HepG2 (cell line): ENCODE measurements around the gene VRK3. TPM values are rescaled to one million over a fixed set of nuclear protein-coding genes. Genes with fewer than 3 reads are reported as not detected.

ENCODE experiments used
- ATAC-seq: fragments of 200-7000 bp; cut with Tn5 transposase; 3 replicates; pipeline ENCODE4 v1.9.1; 2020; ENCODE audit warnings: mild to moderate bottlenecking, moderate library complexity
- BruUV-seq: library from RNA; stranded (reverse); fragments of 400-500 nt; replicated peaks from 2 replicates; lab custom pipeline; 2021; lab: Mats Ljungman, UMichigan
- CTCF ChIA-PET: fragments of 300-600 bp; formaldehyde crosslinking; extraction: SDS; loops from one replicate; lab custom pipeline; 2021; ENCODE audit warnings: low total read pairs, inconsistent platforms, low intra/inter-chr PET ratio; lab: Yijun Ruan, JAX
- POLR2A ChIA-PET: fragments of 350-600 bp; sonication (Branson Sonifier 250); formaldehyde crosslinking; loops from one replicate; lab custom pipeline; 2020; ENCODE audit warnings: antibody characterized with exemption, inconsistent platforms; lab: Yijun Ruan, JAX
- DNase-seq: peaks from one replicate; pipeline ENCODE4 v3.0.0-alpha.2; 2015; ENCODE audit warnings: low spot score
- FAIRE-seq: peaks from 3 replicates; lab custom pipeline; 2011; peaks lifted over from hg19 to GRCh38; lab: Jason Lieb, UNC
- H2AFZ ChIP-seq: one replicate; pipeline ENCODE4 v1.6.1; 2011; ENCODE audit warnings: low read length, inconsistent platforms
- H3K27ac ChIP-seq: fragments of 300-600 bp; 3 replicates; pipeline ENCODE4 v1.8.0; 2011; ENCODE audit warnings: mixed run types, mild to moderate bottlenecking, mixed read lengths, low read length, inconsistent platforms; ENCODE audit not compliant: insufficient read depth; ENCODE audit errors: extremely low read length
- H3K27me3 ChIP-seq, 2 experiments: fragments of 200-600 bp in 1 of 2; 2 replicates in 1 of 2; 3 replicates in 1 of 2; pipeline versions ENCODE4 v1.6.0 to v1.8.0; 2011; ENCODE audit warnings: low read length in 2 of 2, mild to moderate bottlenecking in 2 of 2, moderate library complexity in 2 of 2, inconsistent platforms in 1 of 2; ENCODE audit not compliant: insufficient read depth in 2 of 2, control insufficient read depth in 1 of 2
- H3K36me3 ChIP-seq, 2 experiments: fragments of 200-600 bp in 1 of 2; replicated peaks in 1 of 2; 2 replicates in 1 of 2; 3 replicates in 1 of 2; pipeline versions ENCODE4 v1.5.1 to v1.8.0; 2011; ENCODE audit warnings: low read length in 2 of 2, inconsistent platforms in 1 of 2; ENCODE audit not compliant: insufficient read depth in 2 of 2, control insufficient read depth in 1 of 2
- H3K4me1 ChIP-seq: 2 replicates; pipeline ENCODE4 v1.5.1; 2012; ENCODE audit warnings: low read length, inconsistent platforms; ENCODE audit not compliant: insufficient read depth
- H3K4me2 ChIP-seq: 2 replicates; pipeline ENCODE4 v1.6.0; 2011; ENCODE audit warnings: low read depth, low read length, inconsistent platforms
- H3K4me3 ChIP-seq, 3 experiments: fragments of 200-600 bp in 1 of 3; sonication (generic), shearing (Covaris generic) in 1 of 3; replicated peaks in 1 of 3; 2 replicates each; pipeline ENCODE4 v1.5.1; 2011 to 2016; ENCODE audit warnings: low read length in 3 of 3, inconsistent platforms in 2 of 3, low read depth in 2 of 3, mild to moderate bottlenecking in 2 of 3, control low read depth in 1 of 3, mixed read lengths in 1 of 3; ENCODE audit not compliant: insufficient read depth in 1 of 3
- H3K79me2 ChIP-seq: one replicate; pipeline ENCODE4 v1.6.1; 2011; ENCODE audit warnings: low read length, inconsistent platforms; ENCODE audit not compliant: insufficient read depth
- H3K9ac ChIP-seq: 2 replicates; pipeline ENCODE4 v1.6.0; 2011; ENCODE audit warnings: mild to moderate bottlenecking, low read depth, low read length, inconsistent platforms; ENCODE audit not compliant: insufficient read depth
- H3K9me3 ChIP-seq: 2 replicates; pipeline ENCODE4 v1.5.1; 2012; ENCODE audit warnings: mild to moderate bottlenecking, low read length
- H4K20me1 ChIP-seq: 2 replicates; pipeline ENCODE4 v1.6.0; 2011; ENCODE audit warnings: inconsistent platforms, mild to moderate bottlenecking, low read length, moderate library complexity; ENCODE audit not compliant: insufficient read depth
- KDM5A ChIP-seq: fragments of 200-600 bp; sonication (generic); IDR thresholded peaks from 2 replicates; pipeline ENCODE4 v1.7.0; 2018; ENCODE audit warnings: antibody characterized with exemption, mild to moderate bottlenecking, low read length, borderline replicate concordance
- MAFF ChIP-seq: IDR thresholded peaks from 2 replicates; pipeline ENCODE4 v1.6.1; 2011; ENCODE audit warnings: low read depth, low read length, improper control_type of control experiment
- MAFG ChIP-seq: sonication (generic); formaldehyde crosslinking; IDR thresholded peaks from 2 replicates; pipeline ENCODE4 v1.5.1; 2020; ENCODE audit warnings: mild to moderate bottlenecking, missing genetic modification reagents
- MAFK ChIP-seq, 2 experiments: IDR thresholded peaks in 1 of 2; conservative IDR thresholded peaks in 1 of 2; 2 replicates each; pipeline ENCODE4 v1.6.1; 2011; ENCODE audit warnings: improper control_type of control experiment in 2 of 2, low read length in 2 of 2
- NR2F1 ChIP-seq, 2 experiments: fragments of 450-650 bp in 1 of 2; formaldehyde crosslinking in 1 of 2; IDR thresholded peaks; 2 replicates each; pipeline versions ENCODE4 v1.5.0 to v1.6.1; 2016 to 2020; ENCODE audit warnings: mild to moderate bottlenecking in 1 of 2, missing compliant biosample characterization in 1 of 2, missing genetic modification reagents in 1 of 2, moderate library complexity in 1 of 2
- SIN3A ChIP-seq: IDR thresholded peaks from 2 replicates; pipeline ENCODE4 v1.6.1; 2011; ENCODE audit warnings: low read depth, mild to moderate bottlenecking, control low read depth, low read length, borderline replicate concordance
- ZNF543 ChIP-seq: sonication (generic); formaldehyde crosslinking; IDR thresholded peaks from 2 replicates; pipeline ENCODE4 v1.4.0; 2020; ENCODE audit warnings: mild to moderate bottlenecking, missing genetic modification reagents
- ZNF564 ChIP-seq: sonication (generic); formaldehyde crosslinking; IDR thresholded peaks from 2 replicates; pipeline ENCODE4 v1.8.1; 2023; ENCODE audit warnings: mild to moderate bottlenecking, missing genetic modification reagents
- ZNF879 ChIP-seq: sonication (generic); formaldehyde crosslinking; IDR thresholded peaks from 2 replicates; pipeline ENCODE4 v1.8.1; 2023; ENCODE audit warnings: missing genetic modification reagents
- WGBS: methylation state at CpG from one replicate; pipeline ENCODE4 v1.1.6; 2017; ENCODE audit warnings: low lambda C conversion rate; 5-methylcytosine and 5-hydroxymethylcytosine counted together
- in situ Hi-C: cut with HindIII; loops from 2 replicates; pipeline ENCODE4 v1.10.0; 2017; ENCODE audit warnings: low pct_unique_long_range_greater_than_20kb; ENCODE audit not compliant: extremely low pct_ligation_motif_present
- intact Hi-C: fragments of 100-400 bp; cut with micrococcal nuclease; formaldehyde crosslinking; loops from one replicate; pipeline ENCODE4 v1.10.0; 2022; ENCODE audit not compliant: unreplicated experiment
- polyA plus RNA-seq, 8 experiments: library from polyadenylated mRNA; depleted of rRNA in 3 of 8; stranded (reverse) in 7 of 8; unstranded in 1 of 8; fragments of >200 nt; fragmentation: Illumina TruSeq in 4 of 8; extraction: Trizol in 4 of 8; gene quantifications; 2 replicates each; pipeline versions ENCODE4 v1.2.1 to v1.2.3, GENCODE V29; 2011 to 2016; ENCODE audit warnings: low read depth in 4 of 8, missing spikeins in 1 of 8, mixed read lengths in 1 of 8; ENCODE audit not compliant: insufficient read depth in 1 of 8
- total RNA-seq, 5 experiments: library from RNA; depleted of rRNA; stranded (reverse); fragments of >200 nt; fragmentation: Illumina TruSeq; extraction: Trizol; gene quantifications; 2 replicates each; pipeline ENCODE4 v1.2.3, GENCODE V29; 2016; ENCODE audit warnings: low read depth in 1 of 5
- TF ChIP-seq, protein P1 (sequence below): sonication (generic); formaldehyde crosslinking; IDR thresholded peaks from 2 replicates; pipeline ENCODE4 v1.4.0; 2020; ENCODE audit warnings: missing genetic modification reagents
- TF ChIP-seq, protein P2 (sequence below): sonication (generic); formaldehyde crosslinking; IDR thresholded peaks from 2 replicates; pipeline ENCODE4 v1.8.0; 2022; ENCODE audit warnings: mild to moderate bottlenecking, missing genetic modification reagents
- TF ChIP-seq, protein P3 (sequence below): sonication (generic); formaldehyde crosslinking; IDR thresholded peaks from 2 replicates; pipeline ENCODE4 v1.4.0; 2020; ENCODE audit warnings: missing genetic modification reagents, borderline replicate concordance

The VRK3 gene
- total and polyA plus RNA-seq, 2 of the 13 experiments (the other 11 are each of a cell fraction or from before 2014, with no cell fraction given): 23.8 to 28.3 TPM

DNA sequence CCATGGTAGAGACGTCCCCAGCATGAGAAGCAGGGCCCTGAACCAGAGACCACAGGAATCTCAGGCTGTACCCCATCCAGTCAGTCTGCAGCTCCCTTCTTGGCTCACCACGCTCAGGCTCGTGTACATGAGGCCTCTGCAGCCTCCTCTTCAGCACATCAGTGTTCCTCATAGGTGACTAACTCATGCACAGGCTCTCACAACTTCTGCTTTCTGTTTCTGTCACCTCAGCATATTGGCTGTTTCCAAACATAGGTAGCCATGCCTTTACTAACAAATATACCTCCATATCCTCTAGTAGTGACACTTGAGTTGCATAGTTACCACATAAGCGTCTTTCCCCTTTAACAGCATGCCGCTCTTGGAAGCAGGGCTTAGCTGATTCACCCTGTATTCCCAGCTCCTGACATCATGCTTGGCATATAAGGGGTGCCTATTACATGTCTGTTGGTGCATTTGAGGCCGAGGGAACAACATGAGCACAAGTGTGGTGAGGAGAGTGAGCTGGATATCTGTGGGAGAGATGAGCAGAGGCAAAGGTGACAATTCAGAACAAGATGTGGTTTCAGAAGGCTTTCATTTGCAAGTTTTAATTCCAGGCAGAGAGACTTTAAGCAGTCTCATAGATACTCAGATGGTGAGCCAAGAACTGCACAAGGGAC is 17.3 kb upstream of the VRK3 start:
- no TSS peak for BruUV-seq
- Histone ChIP-seq H3K36me3 (peaks cover 52 to 81% of the 10 kb centered on the region in 2 experiments), H3K4me1 (peaks cover 22% of the 10 kb centered on the region), H2AFZ (no peak overlapping the region), H3K27ac (no peak overlapping the region), H4K20me1 (0 out of 2 replicates have a peak, but pooled peaks cover 3% of the 10 kb centered on the region), H3K27me3 (no peaks in the 10 kb centered on the region), H3K4me2 (no peak overlapping the region), H3K4me3 (no peak overlapping the region), H3K9ac (no peak overlapping the region), H3K79me2 (no peaks in the 10 kb centered on the region), H3K9me3 (no peaks in the 10 kb centered on the region)
- no peak for DNase-seq
- ATAC-seq: no peak
- TF ChIP-seq MAFF: peak; percentile 82
- no peak for TF ChIP-seq NR2F1 (CRISPR knock-in tag; IDR thresholded peaks at IDR 0.05)
- TF ChIP-seq, protein P1, sequence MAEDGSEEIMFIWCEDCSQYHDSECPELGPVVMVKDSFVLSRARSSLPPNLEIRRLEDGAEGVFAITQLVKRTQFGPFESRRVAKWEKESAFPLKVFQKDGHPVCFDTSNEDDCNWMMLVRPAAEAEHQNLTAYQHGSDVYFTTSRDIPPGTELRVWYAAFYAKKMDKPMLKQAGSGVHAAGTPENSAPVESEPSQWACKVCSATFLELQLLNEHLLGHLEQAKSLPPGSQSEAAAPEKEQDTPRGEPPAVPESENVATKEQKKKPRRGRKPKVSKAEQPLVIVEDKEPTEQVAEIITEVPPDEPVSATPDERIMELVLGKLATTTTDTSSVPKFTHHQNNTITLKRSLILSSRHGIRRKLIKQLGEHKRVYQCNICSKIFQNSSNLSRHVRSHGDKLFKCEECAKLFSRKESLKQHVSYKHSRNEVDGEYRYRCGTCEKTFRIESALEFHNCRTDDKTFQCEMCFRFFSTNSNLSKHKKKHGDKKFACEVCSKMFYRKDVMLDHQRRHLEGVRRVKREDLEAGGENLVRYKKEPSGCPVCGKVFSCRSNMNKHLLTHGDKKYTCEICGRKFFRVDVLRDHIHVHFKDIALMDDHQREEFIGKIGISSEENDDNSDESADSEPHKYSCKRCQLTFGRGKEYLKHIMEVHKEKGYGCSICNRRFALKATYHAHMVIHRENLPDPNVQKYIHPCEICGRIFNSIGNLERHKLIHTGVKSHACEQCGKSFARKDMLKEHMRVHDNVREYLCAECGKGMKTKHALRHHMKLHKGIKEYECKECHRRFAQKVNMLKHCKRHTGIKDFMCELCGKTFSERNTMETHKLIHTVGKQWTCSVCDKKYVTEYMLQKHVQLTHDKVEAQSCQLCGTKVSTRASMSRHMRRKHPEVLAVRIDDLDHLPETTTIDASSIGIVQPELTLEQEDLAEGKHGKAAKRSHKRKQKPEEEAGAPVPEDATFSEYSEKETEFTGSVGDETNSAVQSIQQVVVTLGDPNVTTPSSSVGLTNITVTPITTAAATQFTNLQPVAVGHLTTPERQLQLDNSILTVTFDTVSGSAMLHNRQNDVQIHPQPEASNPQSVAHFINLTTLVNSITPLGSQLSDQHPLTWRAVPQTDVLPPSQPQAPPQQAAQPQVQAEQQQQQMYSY (CRISPR knock-in tag): no peak
- no peak for TF ChIP-seq ZNF564 (CRISPR knock-in tag)
- TF ChIP-seq, protein P2, sequence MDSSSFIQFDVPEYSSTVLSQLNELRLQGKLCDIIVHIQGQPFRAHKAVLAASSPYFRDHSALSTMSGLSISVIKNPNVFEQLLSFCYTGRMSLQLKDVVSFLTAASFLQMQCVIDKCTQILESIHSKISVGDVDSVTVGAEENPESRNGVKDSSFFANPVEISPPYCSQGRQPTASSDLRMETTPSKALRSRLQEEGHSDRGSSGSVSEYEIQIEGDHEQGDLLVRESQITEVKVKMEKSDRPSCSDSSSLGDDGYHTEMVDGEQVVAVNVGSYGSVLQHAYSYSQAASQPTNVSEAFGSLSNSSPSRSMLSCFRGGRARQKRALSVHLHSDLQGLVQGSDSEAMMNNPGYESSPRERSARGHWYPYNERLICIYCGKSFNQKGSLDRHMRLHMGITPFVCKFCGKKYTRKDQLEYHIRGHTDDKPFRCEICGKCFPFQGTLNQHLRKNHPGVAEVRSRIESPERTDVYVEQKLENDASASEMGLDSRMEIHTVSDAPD (CRISPR knock-in tag): no peak
- TF ChIP-seq MAFK (conservative IDR thresholded peaks at IDR 0.05 in 1 of 2, IDR thresholded peaks at IDR 0.05 in 1 of 2; ENCODE audit: low read length in 2 of 2): peak; percentile 81 to 85
- no peak for TF ChIP-seq ZNF879 (CRISPR knock-in tag)
- TF ChIP-seq, protein P3, sequence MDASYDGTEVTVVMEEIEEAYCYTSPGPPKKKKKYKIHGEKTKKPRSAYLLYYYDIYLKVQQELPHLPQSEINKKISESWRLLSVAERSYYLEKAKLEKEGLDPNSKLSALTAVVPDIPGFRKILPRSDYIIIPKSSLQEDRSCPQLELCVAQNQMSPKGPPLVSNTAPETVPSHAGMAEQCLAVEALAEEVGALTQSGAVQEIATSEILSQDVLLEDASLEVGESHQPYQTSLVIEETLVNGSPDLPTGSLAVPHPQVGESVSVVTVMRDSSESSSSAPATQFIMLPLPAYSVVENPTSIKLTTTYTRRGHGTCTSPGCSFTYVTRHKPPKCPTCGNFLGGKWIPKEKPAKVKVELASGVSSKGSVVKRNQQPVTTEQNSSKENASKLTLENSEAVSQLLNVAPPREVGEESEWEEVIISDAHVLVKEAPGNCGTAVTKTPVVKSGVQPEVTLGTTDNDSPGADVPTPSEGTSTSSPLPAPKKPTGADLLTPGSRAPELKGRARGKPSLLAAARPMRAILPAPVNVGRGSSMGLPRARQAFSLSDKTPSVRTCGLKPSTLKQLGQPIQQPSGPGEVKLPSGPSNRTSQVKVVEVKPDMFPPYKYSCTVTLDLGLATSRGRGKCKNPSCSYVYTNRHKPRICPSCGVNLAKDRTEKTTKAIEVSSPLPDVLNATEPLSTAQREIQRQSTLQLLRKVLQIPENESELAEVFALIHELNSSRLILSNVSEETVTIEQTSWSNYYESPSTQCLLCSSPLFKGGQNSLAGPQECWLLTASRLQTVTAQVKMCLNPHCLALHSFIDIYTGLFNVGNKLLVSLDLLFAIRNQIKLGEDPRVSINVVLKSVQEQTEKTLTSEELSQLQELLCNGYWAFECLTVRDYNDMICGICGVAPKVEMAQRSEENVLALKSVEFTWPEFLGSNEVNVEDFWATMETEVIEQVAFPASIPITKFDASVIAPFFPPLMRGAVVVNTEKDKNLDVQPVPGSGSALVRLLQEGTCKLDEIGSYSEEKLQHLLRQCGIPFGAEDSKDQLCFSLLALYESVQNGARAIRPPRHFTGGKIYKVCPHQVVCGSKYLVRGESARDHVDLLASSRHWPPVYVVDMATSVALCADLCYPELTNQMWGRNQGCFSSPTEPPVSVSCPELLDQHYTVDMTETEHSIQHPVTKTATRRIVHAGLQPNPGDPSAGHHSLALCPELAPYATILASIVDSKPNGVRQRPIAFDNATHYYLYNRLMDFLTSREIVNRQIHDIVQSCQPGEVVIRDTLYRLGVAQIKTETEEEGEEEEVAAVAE (CRISPR knock-in tag): no peak
- TF ChIP-seq ZNF543 (CRISPR knock-in tag): no peak
- TF ChIP-seq MAFG (CRISPR knock-in tag): no peak
- no peak for TF ChIP-seq SIN3A
- no peak for TF ChIP-seq KDM5A
- WGBS: 98% methylated on average over 6 of the region's 6 CpGs
- FAIRE-seq: no peak
- POLR2A ChIA-PET: no interaction called here
- CTCF ChIA-PET: no interaction called here
- intact Hi-C loops: no loop called here
- in situ Hi-C loops: no loop called here
